Activated CD8-positive, alpha-beta T cell treated with anti-CD3 and anti-CD28 coated beads for 36 hours (primary cell): ENCODE measurements around the gene KIF7. TPM values are rescaled to one million over a fixed set of nuclear protein-coding genes. Genes with fewer than 3 reads are reported as not detected.
A peak's percentile ranks its signal among the peaks of the same experiment; 100 is the strongest.

Experiments
- ATAC-seq: fragments of 200-7000 bp; cut with Tn5 transposase; one replicate; pipeline ENCODE4 v1.10.0; 2021; ENCODE audit warnings: mild to moderate bottlenecking, moderate library complexity
- CTCF ChIA-PET: fragments of 350-600 bp; sonication (Branson Sonifier 250); formaldehyde crosslinking; loops from one replicate; lab custom pipeline; 2021; ENCODE audit warnings: antibody characterized with exemption; lab: Charles Lee
- POLR2A ChIA-PET: fragments of 350-600 bp; sonication (Branson Sonifier 250); formaldehyde crosslinking; loops from one replicate; lab custom pipeline; 2021; ENCODE audit warnings: antibody characterized with exemption; lab: Charles Lee
- DNase-seq: peaks from one replicate; pipeline ENCODE4 v3.0.0-alpha.2; 2020
- H3K27ac Mint-ChIP-seq: one replicate; pipeline ENCODE4 v1.8.0; 2021; ENCODE audit warnings: mild to moderate bottlenecking, mixed read lengths
- H3K27me3 Mint-ChIP-seq: one replicate; pipeline ENCODE4 v1.8.0; 2021; ENCODE audit warnings: mixed read lengths
- H3K36me3 Mint-ChIP-seq: one replicate; pipeline ENCODE4 v1.8.0; 2021; ENCODE audit warnings: low read depth, mixed read lengths
- H3K4me1 Mint-ChIP-seq: one replicate; pipeline ENCODE4 v1.8.0; 2021; ENCODE audit warnings: low read depth, mixed read lengths
- H3K4me3 Mint-ChIP-seq: one replicate; pipeline ENCODE4 v1.8.0; 2021; ENCODE audit warnings: mild to moderate bottlenecking, moderate library complexity, mixed read lengths
- H3K9me3 Mint-ChIP-seq: one replicate; pipeline ENCODE4 v1.8.0; 2021; ENCODE audit warnings: mixed read lengths
- intact Hi-C: fragments of 100-400 bp; cut with micrococcal nuclease; formaldehyde crosslinking; loops from one replicate; pipeline ENCODE4 v1.10.0; 2022
- total RNA-seq, 2 experiments: library from RNA; stranded (reverse); gene quantifications; one replicate each; pipeline ENCODE4 v1.2.3, GENCODE V29; 2021
- TF ChIP-seq, protein P1 (sequence below): fragments of 200-600 bp; IDR thresholded peaks from one replicate; pipeline ENCODE4 v1.8.0; 2022; ENCODE audit warnings: antibody characterized with exemption, mild to moderate bottlenecking

The KIF7 gene
- total RNA-seq, 2 experiments from 2014 or later = 2.7 to 3.7 TPM

DNA sequence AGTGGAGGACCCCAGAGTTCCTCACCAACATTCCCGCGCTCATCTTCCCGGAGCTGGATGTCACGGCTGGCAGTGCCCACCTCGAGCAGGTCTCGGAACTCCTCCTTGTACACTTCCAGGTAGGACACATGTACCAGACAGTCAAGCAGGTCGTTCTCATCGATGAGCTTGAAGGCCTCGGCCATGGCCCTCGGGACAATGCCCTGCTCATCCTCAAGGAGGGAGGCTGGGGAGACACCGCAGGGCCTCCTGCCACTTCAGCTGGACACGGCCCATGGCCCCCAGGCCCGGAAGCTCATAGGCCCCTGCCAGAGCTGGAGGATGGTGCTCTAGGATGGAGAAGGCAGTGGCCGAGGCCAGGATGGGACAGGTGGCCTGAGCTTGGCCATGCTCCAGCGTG lies 5.6 kb downstream of the KIF7 start:
- no peak overlapping the region for H3K27ac Mint-ChIP-seq
- ChIA-PET CTCF (interaction anchor here (1.4 kb wide), 1 partner anchor 24 kb away, joined by 3 read pairs; no protein-coding TSS in a partner anchor), POLR2A (no interaction called here)
- H3K9me3 Mint-ChIP-seq = no peaks in the 10 kb centered on the region
- peaks cover 4% of the 10 kb centered on the region for H3K36me3 Mint-ChIP-seq
- intact Hi-C loops = no loop called here
- peaks cover 16% of the 10 kb centered on the region for H3K27me3 Mint-ChIP-seq
- H3K4me1 Mint-ChIP-seq = peaks cover 5% of the 10 kb centered on the region
- TF ChIP-seq, protein P1, sequence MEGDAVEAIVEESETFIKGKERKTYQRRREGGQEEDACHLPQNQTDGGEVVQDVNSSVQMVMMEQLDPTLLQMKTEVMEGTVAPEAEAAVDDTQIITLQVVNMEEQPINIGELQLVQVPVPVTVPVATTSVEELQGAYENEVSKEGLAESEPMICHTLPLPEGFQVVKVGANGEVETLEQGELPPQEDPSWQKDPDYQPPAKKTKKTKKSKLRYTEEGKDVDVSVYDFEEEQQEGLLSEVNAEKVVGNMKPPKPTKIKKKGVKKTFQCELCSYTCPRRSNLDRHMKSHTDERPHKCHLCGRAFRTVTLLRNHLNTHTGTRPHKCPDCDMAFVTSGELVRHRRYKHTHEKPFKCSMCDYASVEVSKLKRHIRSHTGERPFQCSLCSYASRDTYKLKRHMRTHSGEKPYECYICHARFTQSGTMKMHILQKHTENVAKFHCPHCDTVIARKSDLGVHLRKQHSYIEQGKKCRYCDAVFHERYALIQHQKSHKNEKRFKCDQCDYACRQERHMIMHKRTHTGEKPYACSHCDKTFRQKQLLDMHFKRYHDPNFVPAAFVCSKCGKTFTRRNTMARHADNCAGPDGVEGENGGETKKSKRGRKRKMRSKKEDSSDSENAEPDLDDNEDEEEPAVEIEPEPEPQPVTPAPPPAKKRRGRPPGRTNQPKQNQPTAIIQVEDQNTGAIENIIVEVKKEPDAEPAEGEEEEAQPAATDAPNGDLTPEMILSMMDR = no peak
- H3K4me3 Mint-ChIP-seq = no peak overlapping the region
- DNase-seq = no peak
- no peak for ATAC-seq

DNA sequence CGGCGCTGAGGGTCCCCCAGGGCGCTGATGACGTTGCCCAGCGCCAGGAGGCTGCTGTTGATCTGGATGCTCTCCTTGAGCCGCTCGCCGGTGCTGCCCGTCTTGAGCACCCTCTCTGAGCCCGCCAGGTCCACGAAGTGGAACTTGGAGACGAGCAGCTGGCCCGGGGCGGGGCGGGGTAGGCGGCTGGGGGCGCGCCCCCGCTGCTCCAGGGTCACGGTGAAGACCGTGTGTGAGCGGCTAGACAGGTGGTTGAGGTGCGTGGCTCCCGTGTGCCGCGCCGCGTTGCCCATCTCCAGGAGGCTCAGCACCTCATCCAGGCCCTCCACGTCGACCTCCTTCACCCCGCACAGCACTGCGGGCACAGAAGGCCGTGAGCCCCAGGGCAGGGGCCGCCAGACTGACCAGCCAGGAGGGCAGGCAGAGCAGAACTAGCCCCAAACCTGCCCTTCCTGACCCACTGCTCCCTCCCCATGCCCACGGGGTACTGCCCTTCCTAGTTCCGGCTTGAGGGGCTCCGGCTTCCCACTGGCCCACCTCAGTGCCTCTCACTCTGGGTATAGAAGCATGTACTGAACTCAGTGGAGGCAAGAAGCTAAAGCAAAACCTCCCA lies 6.1 kb downstream of the KIF7 start:
- ChIA-PET CTCF (no interaction called here), POLR2A (no interaction called here)
- intact Hi-C loops = no loop called here
- H3K9me3 Mint-ChIP-seq = no peaks in the 10 kb centered on the region
- no peak overlapping the region for H3K4me3 Mint-ChIP-seq
- H3K36me3 Mint-ChIP-seq = peaks cover 1% of the 10 kb centered on the region
- DNase-seq = no peak
- ATAC-seq = no peak
- H3K27ac Mint-ChIP-seq = no peak overlapping the region
- H3K4me1 Mint-ChIP-seq = no peaks in the 10 kb centered on the region
- peaks cover 10% of the 10 kb centered on the region for H3K27me3 Mint-ChIP-seq
- TF ChIP-seq, protein P1 = no peak

DNA sequence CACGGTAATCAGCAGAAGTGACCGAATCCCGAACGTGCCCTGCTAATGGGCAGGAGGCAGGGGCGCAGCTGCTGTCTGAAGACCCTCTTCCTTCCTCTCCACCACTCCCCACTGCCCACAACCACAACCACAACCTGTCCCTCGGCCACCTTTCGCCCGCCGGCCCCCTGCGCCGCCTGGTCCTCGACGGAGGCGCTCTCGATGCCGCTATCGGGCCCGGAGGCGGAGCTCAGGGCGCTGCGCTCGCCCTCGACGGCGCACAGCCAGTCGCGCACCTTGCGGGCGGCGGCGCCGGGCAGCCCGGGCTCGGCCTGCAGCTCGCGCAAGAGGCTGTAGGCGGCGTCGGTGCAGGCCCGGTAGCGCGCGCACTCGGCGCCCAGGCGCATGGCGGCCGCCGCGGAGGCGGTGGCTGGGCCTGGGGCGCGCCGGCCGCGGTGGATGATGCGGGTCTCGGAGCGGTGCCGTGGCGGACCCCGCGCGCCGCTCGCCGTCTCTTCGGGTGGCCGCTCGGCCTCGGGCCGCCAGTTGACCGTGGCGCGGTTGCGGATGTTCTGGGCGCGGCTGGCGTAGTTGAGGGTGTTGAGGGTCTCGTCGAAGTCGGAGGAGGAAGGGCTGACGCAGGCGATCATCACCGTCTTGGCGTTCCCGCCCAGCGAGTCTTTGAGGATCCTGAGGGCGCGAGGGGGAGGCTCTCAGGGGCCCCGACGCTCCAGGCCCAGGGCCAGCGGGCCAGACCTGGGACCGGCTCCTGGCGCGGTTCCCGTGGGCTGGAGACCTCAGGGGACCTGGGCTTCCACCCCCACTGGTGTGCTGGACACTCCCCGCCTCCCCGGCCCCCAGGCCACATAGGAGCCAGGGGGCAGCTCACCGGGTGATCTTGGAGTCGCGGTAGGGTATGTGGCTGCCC lies 6.9 kb downstream of the KIF7 start:
- no peaks in the 10 kb centered on the region for H3K4me1 Mint-ChIP-seq
- no peak overlapping the region for H3K27ac Mint-ChIP-seq
- DNase-seq (no peak), ATAC-seq (no peak)
- TF ChIP-seq, protein P1 = no peak
- H3K36me3 Mint-ChIP-seq = peaks cover 1% of the 10 kb centered on the region
- ChIA-PET CTCF (interaction anchor here (0.7 to 2.5 kb wide), 12 partner anchors 10 to 226 kb away, joined by 3 to 9 read pairs (median 4); no protein-coding TSS in a partner anchor), POLR2A (interaction anchor here (1.1 kb wide), 1 partner anchor 13 kb away, joined by 3 read pairs; no protein-coding TSS in a partner anchor)
- no peaks in the 10 kb centered on the region for H3K9me3 Mint-ChIP-seq
- no peak overlapping the region for H3K4me3 Mint-ChIP-seq
- H3K27me3 Mint-ChIP-seq = peaks cover 6% of the 10 kb centered on the region
- intact Hi-C loops = no loop called here

DNA sequence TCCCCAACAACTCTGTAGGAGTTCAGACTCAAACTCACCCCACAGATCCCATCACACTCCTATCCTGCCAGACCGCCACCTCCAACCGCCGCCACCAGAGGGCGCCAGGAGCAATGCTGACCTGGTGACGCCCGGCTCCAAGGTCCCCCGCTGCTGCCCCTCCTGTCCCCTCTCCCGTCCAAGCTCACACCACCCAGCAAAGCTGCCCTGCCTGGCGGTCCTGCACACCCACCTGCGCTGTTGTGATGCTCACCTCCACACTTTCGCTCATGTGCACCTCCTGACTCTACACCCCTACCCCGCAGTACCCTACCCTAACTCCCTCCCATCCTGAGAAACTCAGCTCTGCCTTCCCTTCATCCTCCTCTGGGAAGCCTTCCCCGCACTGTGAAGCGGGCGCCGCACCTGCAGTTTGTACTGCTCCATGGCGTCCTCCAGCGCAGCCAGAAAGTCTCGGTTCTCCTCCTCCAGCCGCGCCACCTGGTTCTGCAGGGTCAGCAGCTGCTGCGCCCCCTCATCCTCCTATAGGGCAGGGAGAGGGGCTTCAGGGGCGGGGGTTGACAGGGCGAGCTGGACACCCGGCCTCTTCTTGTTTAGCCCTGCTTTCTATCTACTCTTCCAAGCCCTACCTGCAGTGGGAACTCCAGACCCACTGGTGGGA lies 7.9 kb downstream of the KIF7 start:
- ChIA-PET POLR2A (interaction anchor here (1.1 kb wide), 1 partner anchor 14 kb away, joined by 3 read pairs; no protein-coding TSS in a partner anchor), CTCF (interaction anchor here (0.7 to 2.5 kb wide), 15 partner anchors 11 to 227 kb away, joined by 3 to 9 read pairs (median 3); no protein-coding TSS in a partner anchor)
- TF ChIP-seq, protein P1 = peak; percentile 78
- intact Hi-C loops = no loop called here
- Mint-ChIP-seq H3K4me3 (no peak overlapping the region), H3K9me3 (no peaks in the 10 kb centered on the region), H3K27me3 (peaks cover 2% of the 10 kb centered on the region), H3K4me1 (no peaks in the 10 kb centered on the region), H3K27ac (no peak overlapping the region), H3K36me3 (peaks cover 1% of the 10 kb centered on the region)
- ATAC-seq (peak; percentile 92), DNase-seq (peak; percentile 83)
